Motor neuron (in vitro differentiated cells): ENCODE data around the gene CLDN2. TPM values are rescaled to one million over a fixed set of nuclear protein-coding genes. Genes with fewer than 3 reads are reported as not detected.

ENCODE experiments used
- ATAC-seq, 8 experiments: fragments of 200-7000 bp; cut with Tn5 transposase; replicated peaks in 6 of 8; 2 replicates each; pipeline ENCODE4 v1.8.0; 2021; ENCODE audit warnings: mild to moderate bottlenecking in 8 of 8, moderate library complexity in 8 of 8
- H3K27ac ChIP-seq, 2 donors: fragments of 250-450 bp; sonication (Bioruptor Pico); 2 replicates each; pipeline ENCODE4 v1.9.0; 2021; ENCODE audit warnings: antibody characterized with exemption in 2 of 2, mild to moderate bottlenecking in 2 of 2, moderate library complexity in 1 of 2
- H3K4me1 ChIP-seq, 2 donors: fragments of 250-450 bp; sonication (Bioruptor Pico); replicated peaks in 1 of 2; 2 replicates each; pipeline ENCODE4 v1.6.1; 2021; ENCODE audit warnings: antibody characterized with exemption in 2 of 2, mild to moderate bottlenecking in 2 of 2, moderate library complexity in 1 of 2
- H3K4me3 ChIP-seq, 5 donors: fragments of 250-450 bp; sonication (Bioruptor Pico); 2 replicates each; pipeline ENCODE4 v1.9.0; 2021; ENCODE audit warnings: antibody characterized with exemption in 5 of 5, mild to moderate bottlenecking in 5 of 5, moderate library complexity in 4 of 5
- WGBS, 10 experiments: fragments of 450-650 bp; shearing (Covaris generic); methylation state at CpG; one replicate each; pipeline ENCODE4 v1.0.0; 2022; 5-methylcytosine and 5-hydroxymethylcytosine counted together
- in situ Hi-C, 9 experiments: fragments of 400-800 bp; cut with MboI; loops; one replicate each; pipeline ENCODE4 v1.15.0; 2021; ENCODE audit warnings: low sequenced_read_pairs in 9 of 9, low pct_unique_long_range_greater_than_20kb in 2 of 9; ENCODE audit not compliant: unreplicated experiment in 9 of 9
- total RNA-seq, 8 experiments: library from RNA; unstranded; fragments of 300-600 nt; gene quantifications; 2 replicates each; pipeline versions ENCODE4 v1.2.3 to v1.2.4, GENCODE V29; 2022

CLDN2 gene
- total RNA-seq, 8 experiments from 2014 or later = 0.08 to 1.00 (median 0.27) TPM; not detected in 1

- Histone ChIP-seq H3K4me1 (no peaks in the 10 kb centered on the region), H3K4me3 (no peak overlapping the region), H3K27ac (no peak overlapping the region)
- ATAC-seq = no peak
- 8% methylated on average over 2 of the region's 4 CpGs; no CpG with 5 or more reads in 9 of the 10 experiments for WGBS, 10 experiments
- in situ Hi-C loops = no loop called here
Observed at GRCh38 chrX:106901781-106902219, 18.4 kb upstream of the CLDN2 start.

- WGBS, 10 experiments = 40 to 100% (median 86%) methylated on average over 1 of the region's 2 CpGs; no CpG with 5 or more reads in 7 of the 10 experiments
- Histone ChIP-seq H3K27ac (no peak overlapping the region), H3K4me1 (no peaks in the 10 kb centered on the region), H3K4me3 (no peak overlapping the region)
- in situ Hi-C loops = no loop called here
- ATAC-seq = no peak
Observed at GRCh38 chrX:106902684-106903083, 17.5 kb upstream of the CLDN2 start.

DNA sequence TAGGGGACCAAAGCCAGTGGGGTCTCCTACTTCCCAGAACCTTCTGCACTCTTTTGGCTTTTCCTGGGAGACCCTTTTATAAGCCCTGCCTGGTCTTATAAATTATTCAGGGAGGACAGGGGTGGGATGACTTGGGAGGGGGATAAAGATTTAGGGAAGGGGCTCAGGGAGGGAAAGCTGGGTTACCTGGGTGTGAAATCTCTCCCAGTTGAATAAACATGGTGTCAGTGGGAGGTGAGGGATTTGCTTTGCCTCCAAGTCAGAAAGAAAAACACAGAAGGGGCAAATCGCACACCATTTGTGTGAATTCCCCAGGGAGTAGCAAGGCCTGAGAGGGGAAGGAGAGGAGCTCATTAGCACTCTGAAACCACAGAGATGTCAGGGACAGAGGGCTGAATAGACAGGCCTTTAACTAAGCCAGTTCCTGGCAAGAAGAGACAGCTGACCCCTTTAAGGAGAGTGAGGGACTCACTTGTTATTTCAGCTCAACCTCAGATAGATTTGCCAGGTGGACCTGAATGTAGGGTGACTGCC lies 16.8 kb upstream of the CLDN2 start, which contains the start of gene RIPPLY1:
RIPPLY1 (minus strand) TSS at position 51 of the 534 bp plus-strand sequence. CDS start 54 bp downstream, outside the sequence.
- Histone ChIP-seq H3K4me3 (no peak within 1 kb of the TSS), H3K4me1 (no peaks in the 10 kb centered on the region), H3K27ac (no peak within 1 kb of the TSS)
- ATAC-seq = peak in 2 of 8 experiments; percentile 38 to 39
- in situ Hi-C loops = no loop called here
- 0% methylated on average over 1 of the region's 1 CpG; no CpG with 5 or more reads in 9 of the 10 experiments for WGBS, 10 experiments

- no peak overlapping the region for H3K4me3 ChIP-seq
- no peak for ATAC-seq
- no peaks in the 10 kb centered on the region for H3K4me1 ChIP-seq
- WGBS, 10 experiments = 35 to 100% (median 51%) methylated on average over 1 to 3 of the region's 5 CpGs; no CpG with 5 or more reads in 6 of the 10 experiments
- in situ Hi-C loops = no loop called here
- H3K27ac ChIP-seq = no peak overlapping the region
Observed at GRCh38 chrX:106903856-106904528, 16.2 kb upstream of the CLDN2 start.

DNA sequence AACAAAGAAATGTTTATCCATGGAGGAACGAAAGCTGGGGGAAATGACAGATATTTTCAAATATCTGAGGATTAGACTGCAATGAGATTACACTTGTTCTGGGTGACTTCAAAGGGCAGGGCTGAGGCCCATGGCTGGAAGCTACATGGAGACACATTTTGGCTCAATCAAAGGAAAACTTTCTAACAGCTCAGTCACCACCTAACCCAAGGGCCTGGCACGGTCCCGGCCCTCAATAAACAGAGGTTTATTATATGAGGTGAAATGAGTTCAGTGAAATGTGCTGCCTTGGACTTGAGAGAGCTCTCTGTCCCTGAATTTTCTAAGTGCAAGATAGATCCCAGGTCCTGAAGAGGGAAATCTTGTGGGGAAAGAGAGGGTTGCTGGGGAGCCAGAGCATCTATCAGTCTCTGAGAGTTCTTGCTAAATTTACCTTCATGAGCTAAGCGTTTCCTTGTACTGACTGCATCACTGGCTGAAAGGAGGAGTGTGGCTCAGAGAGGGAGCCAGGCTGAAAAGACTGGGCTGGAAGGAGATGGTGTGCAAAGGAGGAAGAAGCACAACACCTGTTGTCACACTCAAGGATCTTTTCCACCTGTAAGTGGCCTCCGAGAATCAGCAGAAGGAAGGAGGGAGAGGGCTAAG lies 15.0 kb upstream of the CLDN2 start:
- H3K4me1 ChIP-seq = no peaks in the 10 kb centered on the region
- no peak overlapping the region for H3K27ac ChIP-seq
- in situ Hi-C loops = no loop called here
- no peak for ATAC-seq
- no peak overlapping the region for H3K4me3 ChIP-seq
- 0 to 100% (median 80%) methylated on average over 1 to 2 of the region's 5 CpGs; no CpG with 5 or more reads in 3 of the 10 experiments for WGBS, 10 experiments

DNA sequence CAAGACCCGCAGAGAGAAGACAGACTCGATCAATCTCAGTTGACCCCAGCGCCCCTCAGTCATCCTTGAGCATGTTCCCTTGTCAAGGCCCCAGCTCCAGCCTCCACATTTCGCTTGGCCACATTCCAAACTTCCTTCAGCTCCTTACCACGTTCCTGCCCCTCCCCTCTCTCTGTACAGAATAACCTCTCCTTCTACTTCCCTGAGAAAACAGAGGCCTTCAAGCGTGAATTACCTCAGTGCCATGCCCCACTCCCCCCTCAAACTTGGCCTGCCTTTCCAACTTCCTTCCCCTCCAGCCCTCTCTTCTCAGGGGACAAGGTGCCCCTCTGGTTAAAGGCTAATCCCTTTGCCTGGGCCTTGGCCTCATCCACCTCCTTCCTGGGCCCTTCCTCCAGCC lies 13.8 kb upstream of the CLDN2 start:
- Histone ChIP-seq H3K4me3 (no peak overlapping the region), H3K27ac (no peak overlapping the region), H3K4me1 (no peaks in the 10 kb centered on the region)
- no peak for ATAC-seq
- in situ Hi-C loops = no loop called here
- no CpG with 5 or more reads among the region's 6 CpGs for WGBS, 10 experiments

- peak in 2 of 8 experiments; percentile 78 to 86 for ATAC-seq
- WGBS, 10 experiments = 0 to 94% (median 37%) methylated on average over 1 to 2 of the region's 2 CpGs; no CpG with 5 or more reads in 6 of the 10 experiments
- H3K27ac ChIP-seq = no peak overlapping the region
- H3K4me1 ChIP-seq = no peaks in the 10 kb centered on the region
- no peak overlapping the region for H3K4me3 ChIP-seq
- in situ Hi-C loops = no loop called here
Observed at GRCh38 chrX:106912864-106913263, 7.3 kb upstream of the CLDN2 start.

- no peak for ATAC-seq
- no peak overlapping the region for H3K27ac ChIP-seq
- peaks cover 0 to 4% of the 10 kb centered on the region in 2 donors for H3K4me1 ChIP-seq
- no peak overlapping the region for H3K4me3 ChIP-seq
- in situ Hi-C loops = no loop called here
- 23 to 80% (median 43%) methylated on average over 1 to 5 of the region's 6 CpGs; no CpG with 5 or more reads in 5 of the 10 experiments for WGBS, 10 experiments
Observed at GRCh38 chrX:106917830-106918500, 2.2 kb upstream of the CLDN2 start.

- ATAC-seq = no peak
- in situ Hi-C loops = no loop called here
- WGBS, 10 experiments = 40 to 100% (median 78%) methylated on average over 1 of the region's 2 CpGs; no CpG with 5 or more reads in 7 of the 10 experiments
- no peak overlapping the region for H3K4me3 ChIP-seq
- H3K4me1 ChIP-seq = peaks cover 0 to 4% of the 10 kb centered on the region in 2 donors
- no peak overlapping the region for H3K27ac ChIP-seq
Observed at GRCh38 chrX:106921637-106922036, 1.4 kb downstream of the CLDN2 start.

DNA sequence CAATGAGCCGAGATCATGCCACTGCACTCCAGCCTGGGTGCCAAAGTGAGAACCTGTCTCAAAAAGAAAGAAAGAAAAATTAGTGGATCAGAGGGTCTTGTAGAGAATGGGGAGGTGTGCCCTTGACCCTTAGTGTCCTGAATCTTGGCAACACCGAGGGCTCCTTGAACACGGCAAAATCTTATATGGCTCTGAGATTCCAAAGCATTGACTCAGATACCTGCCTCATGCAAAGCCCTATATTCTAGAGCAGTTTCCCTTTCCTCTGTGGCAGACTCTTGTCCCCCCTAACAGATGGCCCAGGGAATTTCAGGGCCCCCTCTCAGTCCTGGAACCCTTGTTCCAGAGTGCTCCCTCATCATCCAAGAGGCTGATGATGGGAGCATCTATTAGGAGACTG lies 6.8 kb downstream of the CLDN2 start:
- WGBS, 10 experiments = 40 to 80% methylated on average over 1 of the region's 3 CpGs; no CpG with 5 or more reads in 8 of the 10 experiments
- in situ Hi-C loops = no loop called here
- no peak for ATAC-seq
- no peaks in the 10 kb centered on the region for H3K4me1 ChIP-seq
- no peak overlapping the region for H3K4me3 ChIP-seq
- H3K27ac ChIP-seq = no peak overlapping the region

DNA sequence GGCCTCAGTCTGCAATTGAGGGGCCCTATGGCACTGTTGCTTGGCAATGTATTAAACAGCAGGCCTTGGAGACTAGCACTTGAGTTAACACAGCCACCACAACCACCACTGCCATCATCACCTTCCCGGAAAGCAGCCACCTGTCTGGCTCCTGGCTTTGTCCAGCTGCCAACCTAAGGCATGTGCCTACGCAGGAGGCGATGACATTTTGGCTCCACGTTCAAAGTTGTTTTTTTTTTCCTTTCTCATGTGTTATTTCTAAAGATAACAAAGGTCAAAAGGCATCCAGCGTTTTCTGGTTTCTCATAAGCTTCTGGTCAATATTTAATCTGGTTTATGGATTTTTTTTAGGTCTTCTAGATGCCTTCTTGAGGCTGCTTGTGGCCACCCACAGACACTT lies 7.5 kb downstream of the CLDN2 start:
- no peaks in the 10 kb centered on the region for H3K4me1 ChIP-seq
- WGBS, 10 experiments = 24 to 100% (median 60%) methylated on average over 1 to 5 of the region's 5 CpGs; no CpG with 5 or more reads in 4 of the 10 experiments
- H3K27ac ChIP-seq = no peak overlapping the region
- ATAC-seq = no peak
- H3K4me3 ChIP-seq = no peak overlapping the region
- in situ Hi-C loops = no loop called here

DNA sequence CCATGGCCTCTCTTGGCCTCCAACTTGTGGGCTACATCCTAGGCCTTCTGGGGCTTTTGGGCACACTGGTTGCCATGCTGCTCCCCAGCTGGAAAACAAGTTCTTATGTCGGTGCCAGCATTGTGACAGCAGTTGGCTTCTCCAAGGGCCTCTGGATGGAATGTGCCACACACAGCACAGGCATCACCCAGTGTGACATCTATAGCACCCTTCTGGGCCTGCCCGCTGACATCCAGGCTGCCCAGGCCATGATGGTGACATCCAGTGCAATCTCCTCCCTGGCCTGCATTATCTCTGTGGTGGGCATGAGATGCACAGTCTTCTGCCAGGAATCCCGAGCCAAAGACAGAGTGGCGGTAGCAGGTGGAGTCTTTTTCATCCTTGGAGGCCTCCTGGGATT lies 8.0 kb downstream of the CLDN2 start:
- in situ Hi-C loops = no loop called here
- H3K27ac ChIP-seq = no peak overlapping the region
- WGBS, 10 experiments = 40 to 54% methylated on average over 1 to 3 of the region's 4 CpGs; no CpG with 5 or more reads in 8 of the 10 experiments
- H3K4me1 ChIP-seq = no peaks in the 10 kb centered on the region
- no peak overlapping the region for H3K4me3 ChIP-seq
- no peak for ATAC-seq
